H1 (cell line): ENCODE data around the gene ATP6V1C2. TPM values are rescaled to one million over a fixed set of nuclear protein-coding genes. Genes with fewer than 3 reads are reported as not detected.

Experiments used
- CTCF ChIA-PET: fragments of 300-600 bp; sonication (Branson Sonifier 250); formaldehyde crosslinking; loops from one replicate; lab custom pipeline; 2021; ENCODE audit not compliant: partially characterized antibody; lab: Charles Lee
- POLR2A ChIA-PET: fragments of 300-600 bp; sonication (Branson Sonifier 250); formaldehyde crosslinking; loops from one replicate; lab custom pipeline; 2021; ENCODE audit warnings: inconsistent platforms; ENCODE audit not compliant: partially characterized antibody; lab: Charles Lee
- DNase-seq, 2 experiments: peaks; one replicate each; pipeline versions ENCODE4 v3.0.0 to v3.0.0-alpha.2; 2010 to 2022; ENCODE audit warnings: low spot score in 2 of 2, low read depth in 1 of 2, mixed read lengths in 1 of 2
- FAIRE-seq: peaks from 2 replicates; lab custom pipeline; 2011; peaks lifted over from hg19 to GRCh38; lab: Jason Lieb, UNC
- H2AFZ ChIP-seq: 2 replicates; pipeline ENCODE4 v1.8.1; 2012; ENCODE audit warnings: low read length, inconsistent platforms
- H2AK5ac ChIP-seq: 2 replicates; pipeline ENCODE4 v1.6.1; 2013; ENCODE audit warnings: low read depth, low read length
- H2BK120ac ChIP-seq: replicated peaks from 2 replicates; pipeline ENCODE3; 2013; ENCODE audit warnings: low read depth, low read length, inconsistent platforms
- H2BK12ac ChIP-seq: 2 replicates; pipeline ENCODE4 v1.6.1; 2013; ENCODE audit warnings: low read depth, low read length
- H2BK15ac ChIP-seq: 2 replicates; pipeline ENCODE4 v1.6.1; 2013; ENCODE audit warnings: low read length
- H2BK20ac ChIP-seq: 2 replicates; pipeline ENCODE4 v1.6.1; 2013; ENCODE audit warnings: low read length
- H2BK5ac ChIP-seq: 2 replicates; pipeline ENCODE4 v1.6.1; 2013; ENCODE audit warnings: low read depth, low read length
- H3K14ac ChIP-seq: 2 replicates; pipeline ENCODE4 v1.6.1; 2013; ENCODE audit warnings: inconsistent platforms; ENCODE audit not compliant: insufficient read length
- H3K18ac ChIP-seq: 2 replicates; pipeline ENCODE4 v1.6.1; 2013; ENCODE audit warnings: low read length; ENCODE audit errors: extremely low read depth
- H3K23ac ChIP-seq: 2 replicates; pipeline ENCODE4 v1.6.1; 2013; ENCODE audit warnings: inconsistent platforms; ENCODE audit not compliant: insufficient read length
- H3K23me2 ChIP-seq: 2 replicates; pipeline ENCODE4 v1.6.1; 2013; ENCODE audit warnings: low read depth, low read length
- H3K27ac ChIP-seq: 2 replicates; pipeline ENCODE4 v1.6.1; 2011; ENCODE audit warnings: low read depth, low read length, inconsistent platforms
- H3K27me3 ChIP-seq, 4 experiments: replicated peaks in 1 of 4; 1 replicate in 1 of 4; 2 replicates in 3 of 4; pipeline versions ENCODE4 v1.6.1 to v1.8.1; 2011 to 2013; ENCODE audit warnings: low read length in 3 of 4, mild to moderate bottlenecking in 3 of 4, inconsistent platforms in 2 of 4, mixed read lengths in 2 of 4, moderate library complexity in 1 of 4; ENCODE audit not compliant: control insufficient read depth in 3 of 4, insufficient read depth in 3 of 4; ENCODE audit errors: extremely low read depth in 1 of 4
- H3K36me3 ChIP-seq, 4 experiments: 2 replicates each; pipeline versions ENCODE4 v1.6.1 to v1.8.1; 2011 to 2013; ENCODE audit warnings: mild to moderate bottlenecking in 4 of 4, low read length in 3 of 4, moderate library complexity in 2 of 4, control low read depth in 1 of 4, inconsistent platforms in 1 of 4; ENCODE audit not compliant: insufficient read depth in 4 of 4, control insufficient read depth in 2 of 4
- H3K4ac ChIP-seq: replicated peaks from 2 replicates; pipeline ENCODE3; 2013; ENCODE audit warnings: low read length, low read depth, mixed read lengths, inconsistent platforms; ENCODE audit not compliant: insufficient read length
- H3K4me1 ChIP-seq, 4 experiments: replicated peaks in 1 of 4; 1 replicate in 1 of 4; 2 replicates in 3 of 4; pipeline versions ENCODE4 v1.6.1 to v1.8.1; 2011 to 2013; ENCODE audit warnings: low read length in 3 of 4, inconsistent platforms in 2 of 4, mixed read lengths in 1 of 4; ENCODE audit not compliant: insufficient read depth in 4 of 4, control insufficient read depth in 3 of 4
- H3K4me2 ChIP-seq, 2 experiments: 2 replicates each; pipeline versions ENCODE4 v1.6.1 to v1.8.1; 2011 to 2013; ENCODE audit warnings: low read depth in 2 of 2, low read length in 2 of 2, control low read depth in 1 of 2, inconsistent platforms in 1 of 2, mild to moderate bottlenecking in 1 of 2; ENCODE audit not compliant: insufficient read depth in 1 of 2
- H3K4me3 ChIP-seq, 4 experiments: fragments of 200-600, 300-600 bp in 1 of 4; sonication (generic), shearing (Covaris generic), sonication (Bioruptor Twin) in 1 of 4; 2 replicates each; pipeline versions ENCODE4 v1.5.1 to v1.8.1; 2011 to 2016; ENCODE audit warnings: low read length in 4 of 4, low read depth in 3 of 4, control low read depth in 2 of 4, inconsistent platforms in 2 of 4, mild to moderate bottlenecking in 2 of 4, mixed read lengths in 1 of 4, moderate library complexity in 1 of 4; ENCODE audit not compliant: insufficient read depth in 2 of 4; ENCODE audit errors: extremely low read depth in 1 of 4
- H3K56ac ChIP-seq: replicated peaks from 2 replicates; pipeline ENCODE3; 2013; ENCODE audit warnings: low read depth, mild to moderate bottlenecking, mixed read lengths, low read length, inconsistent platforms; ENCODE audit not compliant: insufficient read length
- H3K79me1 ChIP-seq: 2 replicates; pipeline ENCODE4 v1.6.1; 2013; ENCODE audit warnings: low read depth, low read length, control low read depth
- H3K79me2 ChIP-seq, 2 experiments: 2 replicates each; pipeline versions ENCODE4 v1.6.1 to v1.8.1; 2012 to 2013; ENCODE audit warnings: low read length in 2 of 2, mild to moderate bottlenecking in 2 of 2, inconsistent platforms in 1 of 2; ENCODE audit not compliant: insufficient read depth in 2 of 2, control insufficient read depth in 1 of 2
- H3K9ac ChIP-seq, 4 experiments: replicated peaks in 1 of 4; 1 replicate in 1 of 4; 2 replicates in 3 of 4; pipeline versions ENCODE4 v1.6.1 to v1.8.1; 2011 to 2013; ENCODE audit warnings: low read depth in 3 of 4, low read length in 3 of 4, control low read depth in 2 of 4, mild to moderate bottlenecking in 2 of 4, moderate library complexity in 2 of 4, inconsistent platforms in 1 of 4; ENCODE audit errors: extremely low read depth in 1 of 4
- H3K9me3 ChIP-seq, 2 experiments: 2 replicates each; pipeline versions ENCODE4 v1.6.1 to v1.8.1; 2012 to 2013; ENCODE audit warnings: mild to moderate bottlenecking in 2 of 2, moderate library complexity in 2 of 2, control low read depth in 1 of 2, inconsistent platforms in 1 of 2, low read depth in 1 of 2, low read length in 1 of 2, mixed read lengths in 1 of 2; ENCODE audit not compliant: insufficient read depth in 2 of 2
- H4K20me1 ChIP-seq, 2 experiments: replicated peaks in 1 of 2; 2 replicates each; pipeline versions ENCODE3 to v1.8.1; 2011 to 2013; ENCODE audit warnings: inconsistent platforms in 2 of 2, low read length in 2 of 2, mild to moderate bottlenecking in 1 of 2; ENCODE audit not compliant: insufficient read depth in 2 of 2, control insufficient read depth in 1 of 2
- H4K5ac ChIP-seq: 2 replicates; pipeline ENCODE4 v1.6.1; 2013; ENCODE audit warnings: low read length, low read depth, mixed read lengths, inconsistent platforms; ENCODE audit not compliant: insufficient read length
- H4K8ac ChIP-seq: 2 replicates; pipeline ENCODE4 v1.8.0; 2013; ENCODE audit warnings: mild to moderate bottlenecking, moderate library complexity, low read length, inconsistent platforms; ENCODE audit not compliant: insufficient read depth; ENCODE audit errors: extremely low read depth
- H4K91ac ChIP-seq: replicated peaks from 2 replicates; pipeline ENCODE3; 2013; ENCODE audit warnings: low read length, mixed read lengths, inconsistent platforms; ENCODE audit not compliant: insufficient read length
- BRCA1 ChIP-seq: IDR thresholded peaks from 2 replicates; pipeline ENCODE4 v1.6.1; 2012; ENCODE audit warnings: low read depth, low read length, improper control_type of control experiment
- CHD2 ChIP-seq: IDR thresholded peaks from 2 replicates; pipeline ENCODE4 v1.6.1; 2012; ENCODE audit warnings: low read length, improper control_type of control experiment
- JUN ChIP-seq: IDR thresholded peaks from 2 replicates; pipeline ENCODE4 v1.6.1; 2011; ENCODE audit warnings: low read depth, mild to moderate bottlenecking, improper control_type of control experiment, low read length
- KDM5A ChIP-seq: fragments of 200-600 bp; IDR thresholded peaks from 2 replicates; pipeline ENCODE4 v1.7.1; 2012; ENCODE audit warnings: mild to moderate bottlenecking, low read length, inconsistent platforms, mixed read lengths
- POU5F1 ChIP-seq: IDR thresholded peaks from 2 replicates; pipeline ENCODE4 v1.6.1; 2011; ENCODE audit warnings: low read depth, mild to moderate bottlenecking, low read length, moderate library complexity
- SIN3A ChIP-seq, 2 experiments: IDR thresholded peaks in 1 of 2; conservative IDR thresholded peaks in 1 of 2; 2 replicates each; pipeline ENCODE4 v1.6.1; 2011 to 2012; ENCODE audit warnings: low read length in 2 of 2, improper control_type of control experiment in 1 of 2, low read depth in 1 of 2, mild to moderate bottlenecking in 1 of 2
- SP2 ChIP-seq: IDR thresholded peaks from 2 replicates; pipeline ENCODE4 v1.6.1; 2012; ENCODE audit warnings: mild to moderate bottlenecking, low read length, inconsistent platforms
- SUZ12 ChIP-seq: fragments of 200-600 bp; sonication (generic); IDR thresholded peaks from 2 replicates; pipeline ENCODE4 v1.6.1; 2012; ENCODE audit warnings: mild to moderate bottlenecking, inconsistent platforms, low read length, moderate library complexity, mixed read lengths
- TCF12 ChIP-seq: IDR thresholded peaks from 2 replicates; pipeline ENCODE4 v1.6.1; 2011; ENCODE audit warnings: low read depth, mild to moderate bottlenecking, low read length
- TEAD4 ChIP-seq: IDR thresholded peaks from 2 replicates; pipeline ENCODE4 v1.6.1; 2012; ENCODE audit warnings: low read depth, low read length, inconsistent platforms, mixed read lengths
- YY1 ChIP-seq: IDR thresholded peaks from 2 replicates; pipeline ENCODE4 v1.6.1; 2011; ENCODE audit warnings: low read depth, mild to moderate bottlenecking, low read length
- WGBS, 2 experiments: shearing (Covaris generic) in 1 of 2; methylation state at CpG; one replicate each; pipeline versions ENCODE4 v1.1.6 to v1.1.7; 2013 to 2015; ENCODE audit warnings: low lambda C conversion rate in 2 of 2, mixed read lengths in 2 of 2, inconsistent platforms in 1 of 2, low coverage in 1 of 2, missing lambda C conversion rate in 1 of 2; ENCODE audit not compliant: insufficient replicate concordance in 2 of 2, insufficient coverage in 1 of 2, insufficient read length in 1 of 2; ENCODE audit errors: extremely low coverage in 1 of 2, missing lambda C conversion rate in 1 of 2; 5-methylcytosine and 5-hydroxymethylcytosine counted together
- polyA plus RNA-seq, 7 experiments: library from polyadenylated mRNA; depleted of rRNA in 3 of 7; stranded (reverse) in 5 of 7; unstranded in 2 of 7; fragments of >200 nt in 5 of 7; fragments of 200-250 nt in 2 of 7; gene quantifications; 1 replicate in 5 of 7; 2 replicates in 1 of 7; 4 replicates in 1 of 7; pipeline versions ENCODE4 v1.2.1 to v1.2.3, GENCODE V29; 2011 to 2013; ENCODE audit warnings: missing spikeins in 2 of 7, mixed read lengths in 2 of 7
- total RNA-seq: library from RNA; stranded (reverse); fragmentation: NEBNext Ultra II Directional; extraction: Animal tissue kit (Norgen Biotek cat#: 25700); gene quantifications from 2 replicates; pipeline ENCODE4 v1.2.1, GENCODE V29; 2021
- TF ChIP-seq, protein P1 (sequence below): IDR thresholded peaks from 2 replicates; pipeline ENCODE4 v1.6.1; 2011; ENCODE audit warnings: low read depth, mild to moderate bottlenecking, low read length; ENCODE audit not compliant: insufficient read depth

The ATP6V1C2 gene
- total and polyA plus RNA-seq, 2 of the 8 experiments (the other 6 are each of a cell fraction or from before 2014, with no cell fraction given): 0.29 to 0.74 TPM

DNA sequence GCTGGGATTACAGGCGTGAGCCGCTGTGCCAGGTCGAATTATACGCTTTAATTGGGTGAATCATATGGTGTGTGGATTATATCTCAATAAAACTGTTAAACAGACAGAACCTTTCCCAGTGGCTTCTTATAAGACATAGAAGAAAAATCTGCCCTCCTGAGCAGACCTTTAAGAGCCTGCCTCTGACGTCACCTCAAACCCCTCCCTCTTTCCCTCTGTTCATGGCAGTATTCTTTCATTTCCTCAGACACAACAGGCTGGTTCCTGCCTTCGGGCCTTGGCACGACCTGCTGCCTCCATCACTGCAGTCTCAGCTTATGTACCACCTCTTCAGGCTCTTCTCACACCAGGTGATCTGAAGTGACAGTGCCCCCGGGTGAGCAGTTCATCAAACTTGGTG, 105.2 kb downstream of the ATP6V1C2 start:
- H4K5ac ChIP-seq: no peak overlapping the region
- no peak overlapping the region for H2BK120ac ChIP-seq
- H3K23me2 ChIP-seq: no peaks in the 10 kb centered on the region
- no peaks in the 10 kb centered on the region for H3K36me3 ChIP-seq
- FAIRE-seq (no peak), DNase-seq (no peak)
- H3K27me3 ChIP-seq: no peaks in the 10 kb centered on the region; a peak in 1 of 7 replicates
- 86% methylated on average over 8 of the region's 8 CpGs; no CpG with 5 or more reads in 1 of the 2 experiments for WGBS, 2 experiments
- ChIA-PET POLR2A (no interaction called here), CTCF (interaction anchor here (1.3 to 1.4 kb wide), 2 partner anchors 9 to 298 kb away, joined by 4 read pairs; no protein-coding TSS in a partner anchor)
- no peak overlapping the region for H3K27ac ChIP-seq
- H3K79me2 ChIP-seq: no peaks in the 10 kb centered on the region
- H3K9me3 ChIP-seq: no peaks in the 10 kb centered on the region
- H4K91ac ChIP-seq: no peak overlapping the region
- no peak overlapping the region for H3K23ac ChIP-seq
- H3K56ac ChIP-seq: no peak overlapping the region
- no peak overlapping the region for H3K9ac ChIP-seq
- H3K18ac ChIP-seq: no peak overlapping the region
- H3K4me2 ChIP-seq: no peak overlapping the region
- peaks cover 0 to 4% (median 1%) of the 10 kb centered on the region in 4 experiments; a peak in 3 of 7 replicates for H3K4me1 ChIP-seq
- no peaks in the 10 kb centered on the region for H4K20me1 ChIP-seq
- no peak overlapping the region for H4K8ac ChIP-seq
- H2BK12ac ChIP-seq: no peak overlapping the region
- no peak overlapping the region for H2BK20ac ChIP-seq
- no peak overlapping the region for H2AFZ ChIP-seq
- H3K14ac ChIP-seq: no peak overlapping the region
- H2AK5ac ChIP-seq: no peak overlapping the region
- no peak overlapping the region for H2BK5ac ChIP-seq
- TF ChIP-seq YY1 (no peak), KDM5A (no peak), TCF12 (no peak), SUZ12 (no peak), BRCA1 (no peak), POU5F1 (no peak), CHD2 (no peak), SIN3A (conservative IDR thresholded peaks at IDR 0.05 in 1 of 2, IDR thresholded peaks at IDR 0.05 in 1 of 2; ENCODE audit: low read depth in 1 of 2, low read length in 2 of 2) (no peak), TEAD4 (no peak), SP2 (no peak), JUN (no peak)
- TF ChIP-seq, protein P1, sequence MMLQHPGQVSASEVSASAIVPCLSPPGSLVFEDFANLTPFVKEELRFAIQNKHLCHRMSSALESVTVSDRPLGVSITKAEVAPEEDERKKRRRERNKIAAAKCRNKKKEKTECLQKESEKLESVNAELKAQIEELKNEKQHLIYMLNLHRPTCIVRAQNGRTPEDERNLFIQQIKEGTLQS: no peak
- no peak overlapping the region for H3K4me3 ChIP-seq
- H3K4ac ChIP-seq: no peak overlapping the region
- no peak overlapping the region for H2BK15ac ChIP-seq
- no peaks in the 10 kb centered on the region for H3K79me1 ChIP-seq
